ENCODE results near the gene MNS1.

MNS1 gene

GRCh38 chr15:56464893-56465520 lies at the start of gene MNS1:
Gene MNS1, minus strand, starts transcription at chr15:56465137. Its CDS starts 165 bp downstream, at chr15:56464972.
- no peaks in the 10 kb centered on the region for H3K9me3 ChIP-seq
- TF ChIP-seq CTCF (IDR thresholded peaks at IDR 0.05): no peak
- peak within 1 kb of the TSS; percentile 32 to 59 for H3K4me3 ChIP-seq (ENCODE audit: low read depth in 1 of 2, low read length in 1 of 2)
- H3K27ac ChIP-seq: no peak within 1 kb of the TSS
- H3K36me3 ChIP-seq: no peaks in the 10 kb centered on the region
- no peaks in the 10 kb centered on the region for H3K27me3 ChIP-seq
- peaks cover 21 to 24% of the 10 kb centered on the region in 2 experiments for H3K4me1 ChIP-seq (ENCODE audit: control insufficient read depth in 1 of 2, insufficient read depth in 1 of 2, low read depth in 1 of 2, low read length in 1 of 2)

DNA sequence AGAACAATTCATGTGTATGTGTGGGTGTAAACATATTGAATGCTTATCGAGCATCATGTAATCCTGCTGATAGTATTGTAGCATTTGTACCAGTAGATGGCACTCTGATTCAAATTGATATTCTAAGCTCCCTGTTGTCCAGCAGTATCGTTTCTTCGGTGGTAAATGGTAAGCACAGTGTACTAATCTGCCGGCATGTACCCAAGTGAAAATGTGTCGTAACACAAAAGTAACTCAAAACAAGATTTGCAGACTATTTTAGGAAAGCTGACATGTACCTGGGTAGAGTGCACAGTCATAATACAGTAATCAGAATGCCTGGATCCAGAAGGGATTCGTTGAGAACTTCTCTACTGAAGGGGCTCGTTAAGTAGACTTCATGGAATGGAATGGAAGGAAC lies 31.7 kb upstream of the MNS1 start:
- Histone ChIP-seq H3K4me3 (ENCODE audit: low read depth in 1 of 2, low read length in 1 of 2) (no peak overlapping the region), H3K9me3 (no peaks in the 10 kb centered on the region), H3K27ac (no peak overlapping the region), H3K4me1 (ENCODE audit: control insufficient read depth in 1 of 2, insufficient read depth in 1 of 2, low read depth in 1 of 2, low read length in 1 of 2) (peaks cover 0 to 6% of the 10 kb centered on the region in 2 experiments), H3K36me3 (no peaks in the 10 kb centered on the region), H3K27me3 (no peaks in the 10 kb centered on the region)
- TF ChIP-seq CTCF (IDR thresholded peaks at IDR 0.05): no peak

- H3K9me3 ChIP-seq: no peaks in the 10 kb centered on the region
- peaks cover 0 to 6% of the 10 kb centered on the region in 2 experiments for H3K4me1 ChIP-seq (ENCODE audit: control insufficient read depth in 1 of 2, insufficient read depth in 1 of 2, low read depth in 1 of 2, low read length in 1 of 2)
- H3K36me3 ChIP-seq: no peaks in the 10 kb centered on the region
- no peak for TF ChIP-seq CTCF (IDR thresholded peaks at IDR 0.05)
- no peak overlapping the region for H3K4me3 ChIP-seq (ENCODE audit: low read depth in 1 of 2, low read length in 1 of 2)
- no peak overlapping the region for H3K27ac ChIP-seq
- no peaks in the 10 kb centered on the region for H3K27me3 ChIP-seq
These were observed 30.6 kb upstream of the MNS1 start for GRCh38 chr15:56495533-56495932.

GRCh38 chr15:56495053-56495452 lies 30.1 kb upstream of the MNS1 start:
- H3K4me1 ChIP-seq (ENCODE audit: control insufficient read depth in 1 of 2, insufficient read depth in 1 of 2, low read depth in 1 of 2, low read length in 1 of 2): peaks cover 0 to 6% of the 10 kb centered on the region in 2 experiments
- TF ChIP-seq CTCF (IDR thresholded peaks at IDR 0.05): no peak
- no peaks in the 10 kb centered on the region for H3K9me3 ChIP-seq
- H3K36me3 ChIP-seq: no peaks in the 10 kb centered on the region
- no peak overlapping the region for H3K4me3 ChIP-seq (ENCODE audit: low read depth in 1 of 2, low read length in 1 of 2)
- no peaks in the 10 kb centered on the region for H3K27me3 ChIP-seq
- no peak overlapping the region for H3K27ac ChIP-seq

- H3K4me3 ChIP-seq (ENCODE audit: low read depth in 1 of 2, low read length in 1 of 2): no peak overlapping the region
- H3K36me3 ChIP-seq: no peaks in the 10 kb centered on the region
- no peaks in the 10 kb centered on the region for H3K9me3 ChIP-seq
- no peak overlapping the region for H3K27ac ChIP-seq
- H3K27me3 ChIP-seq: no peaks in the 10 kb centered on the region
- TF ChIP-seq CTCF (IDR thresholded peaks at IDR 0.05): no peak
- H3K4me1 ChIP-seq (ENCODE audit: control insufficient read depth in 1 of 2, insufficient read depth in 1 of 2, low read depth in 1 of 2, low read length in 1 of 2): peaks cover 0 to 6% of the 10 kb centered on the region in 2 experiments
These were observed 28.0 kb upstream of the MNS1 start for GRCh38 chr15:56492791-56493555.
